GM19193 (cell line): ENCODE data around the gene GMDS.

Experiments used
- POLR2A ChIP-seq: IDR thresholded peaks from 4 replicates; pipeline ENCODE4 v1.6.1; 2011; ENCODE audit not compliant: insufficient read depth, insufficient read length; ENCODE audit errors: extremely low read depth

GMDS gene

DNA sequence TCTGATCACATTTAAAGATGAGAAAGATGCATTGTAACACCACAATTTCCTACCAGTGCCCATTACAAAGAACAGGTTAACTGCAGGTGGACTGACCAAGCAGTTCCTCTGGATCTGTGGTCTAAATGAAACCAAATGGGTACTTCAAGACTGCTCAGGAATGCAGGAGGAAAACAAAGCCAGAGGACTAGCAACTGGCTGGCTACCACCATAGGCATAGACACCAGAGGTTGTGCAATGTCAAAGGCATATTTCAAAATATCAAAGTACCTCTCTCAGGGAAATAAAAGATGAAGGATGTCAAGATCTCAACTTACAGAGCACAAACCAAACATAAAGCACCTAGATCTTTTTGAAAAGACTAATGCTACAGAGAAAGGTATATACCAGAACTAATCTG is 65.5 kb downstream of the GMDS start:
- TF ChIP-seq POLR2A, result no peak

DNA sequence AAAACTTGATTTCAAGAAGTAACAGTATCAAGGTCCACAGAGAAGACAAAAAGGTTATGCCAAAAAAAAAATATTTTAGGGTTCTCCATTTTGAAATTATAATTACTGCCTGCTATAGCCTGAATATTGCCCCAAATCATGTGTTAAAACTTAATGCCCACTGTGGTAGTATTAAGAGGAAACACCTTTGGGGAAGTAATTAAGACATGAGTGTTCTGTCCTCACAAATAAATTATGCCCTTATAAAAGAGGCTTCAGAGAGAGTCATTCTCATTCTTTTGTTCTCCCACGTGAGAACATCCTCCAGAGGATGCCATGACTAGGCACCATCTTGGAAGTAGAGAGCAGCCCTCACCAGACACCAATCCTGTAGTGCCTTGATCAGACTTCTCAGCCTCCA is 66.2 kb downstream of the GMDS start:
- TF ChIP-seq POLR2A, result no peak

DNA sequence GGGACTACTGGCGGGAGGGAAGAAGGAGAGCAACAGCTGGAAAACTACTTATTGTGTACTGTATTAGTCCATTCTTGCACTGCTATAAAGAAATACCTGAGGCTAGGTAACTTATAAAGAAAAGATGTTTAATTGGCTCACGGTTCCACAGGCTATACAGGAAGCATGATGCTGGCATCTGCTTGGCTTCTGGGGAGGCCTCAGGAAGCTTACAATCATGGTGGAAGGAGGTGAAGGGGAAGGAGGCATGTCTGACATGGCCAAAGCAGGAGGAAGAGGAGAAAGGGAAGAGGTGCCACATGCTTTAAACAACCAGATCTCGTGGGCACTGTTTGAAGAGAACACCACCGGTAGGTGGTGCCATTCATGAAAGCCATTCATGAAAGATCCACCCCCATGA is 67.3 kb downstream of the GMDS start:
- TF ChIP-seq POLR2A, result no peak

DNA sequence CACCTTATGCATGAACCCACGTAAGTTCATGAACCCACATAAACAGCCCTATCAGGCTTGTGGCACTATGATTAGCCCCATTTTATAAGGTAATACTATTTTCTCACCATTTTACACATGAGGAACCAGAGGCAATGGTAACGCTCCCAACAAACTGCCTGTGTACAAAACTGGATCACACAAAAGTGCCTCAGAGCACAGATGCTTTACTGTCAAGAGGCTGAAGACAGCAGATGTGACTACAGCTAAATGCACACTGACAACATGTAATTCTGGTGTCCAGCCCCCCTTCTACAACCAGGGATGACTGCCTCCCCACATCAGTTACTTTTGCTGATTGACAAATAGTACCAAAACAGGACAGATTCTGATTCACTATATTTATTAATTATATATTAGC is 69.6 kb downstream of the GMDS start:
- no peak for TF ChIP-seq POLR2A

GRCh38 chr6:2173203-2173961 is 72.0 kb downstream of the GMDS start:
- TF ChIP-seq POLR2A, result no peak

GRCh38 chr6:2171728-2172127 is 73.7 kb downstream of the GMDS start:
- TF ChIP-seq POLR2A, result no peak

DNA sequence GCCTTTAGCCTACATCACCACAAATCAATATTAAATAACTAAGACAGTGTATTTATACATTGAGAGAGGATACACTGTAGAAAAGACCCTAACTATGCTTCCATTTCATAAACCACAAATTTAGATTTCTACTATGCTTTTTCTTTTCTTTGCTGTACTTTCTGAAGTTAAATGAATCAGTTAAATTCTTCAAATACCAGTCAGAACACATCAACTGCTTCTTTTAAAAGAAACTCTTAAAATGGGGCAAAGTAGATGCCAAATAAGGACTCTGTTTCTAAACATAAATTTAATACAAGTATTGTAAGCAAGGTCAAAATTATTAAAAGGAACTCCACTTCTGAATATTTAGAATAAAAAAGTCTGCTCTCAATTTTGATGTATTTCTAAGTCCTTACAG is 76.9 kb downstream of the GMDS start:
- no peak for TF ChIP-seq POLR2A

DNA sequence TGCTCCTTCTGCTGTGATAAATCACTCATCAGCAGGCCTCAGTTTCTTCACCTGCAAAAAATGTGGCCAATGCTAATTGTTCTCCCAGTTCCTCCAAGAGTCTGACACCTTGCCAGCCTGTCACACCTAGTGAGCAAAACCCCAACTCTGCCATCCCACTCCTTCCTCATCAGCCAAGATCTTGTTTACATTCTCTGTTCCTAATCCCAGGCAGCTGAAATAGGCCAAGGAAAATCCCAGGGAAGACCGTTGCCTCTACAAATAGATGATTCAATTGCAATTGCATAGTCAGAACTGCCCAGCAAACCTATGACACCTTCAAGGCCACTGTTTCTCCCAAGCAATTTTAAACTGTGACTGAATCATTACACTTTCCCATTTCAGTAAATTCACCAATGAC is 78.7 kb downstream of the GMDS start:
- TF ChIP-seq POLR2A, result no peak

- no peak for TF ChIP-seq POLR2A
Observed at GRCh38 chr6:2165286-2165685, 80.1 kb downstream of the GMDS start.

DNA sequence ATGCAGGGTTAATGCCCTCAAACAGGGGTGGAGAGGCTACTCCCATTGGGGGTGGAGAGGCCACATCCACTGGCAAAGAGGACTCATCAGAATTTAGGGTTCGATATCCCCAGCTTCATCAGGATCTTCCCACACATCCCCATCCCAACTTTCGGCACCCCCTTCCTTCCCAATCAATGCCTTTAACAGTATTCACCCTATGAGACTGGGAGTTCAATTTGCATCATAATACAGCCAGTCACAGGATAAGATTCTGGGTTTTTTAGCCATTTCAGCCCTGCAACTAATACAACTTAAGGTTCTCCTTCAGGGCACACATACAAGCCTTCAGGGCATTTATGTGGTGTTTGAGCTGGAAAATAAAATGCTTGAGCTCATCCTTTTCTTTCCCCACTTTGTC is 80.9 kb downstream of the GMDS start:
- no peak for TF ChIP-seq POLR2A

DNA sequence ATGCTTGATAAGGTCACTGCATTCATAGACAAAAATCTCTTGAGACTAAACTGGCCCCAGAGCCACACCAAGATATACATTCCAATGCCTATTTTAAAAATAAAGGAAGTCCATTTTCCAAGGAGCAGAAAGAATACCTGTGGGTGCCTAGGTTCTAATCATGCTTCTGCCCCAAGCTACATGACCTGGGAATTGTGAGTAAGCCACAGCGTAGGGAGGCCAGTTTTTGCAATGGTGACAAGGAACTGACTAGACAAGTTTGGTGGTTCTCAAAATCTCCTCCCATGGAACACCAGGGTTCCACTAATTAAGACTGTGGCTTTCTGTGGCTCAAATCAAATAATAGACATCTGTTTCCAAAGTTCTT is 83.3 kb downstream of the GMDS start:
- TF ChIP-seq POLR2A, result no peak

GRCh38 chr6:2158596-2159271 is 86.7 kb downstream of the GMDS start:
- no peak for TF ChIP-seq POLR2A

DNA sequence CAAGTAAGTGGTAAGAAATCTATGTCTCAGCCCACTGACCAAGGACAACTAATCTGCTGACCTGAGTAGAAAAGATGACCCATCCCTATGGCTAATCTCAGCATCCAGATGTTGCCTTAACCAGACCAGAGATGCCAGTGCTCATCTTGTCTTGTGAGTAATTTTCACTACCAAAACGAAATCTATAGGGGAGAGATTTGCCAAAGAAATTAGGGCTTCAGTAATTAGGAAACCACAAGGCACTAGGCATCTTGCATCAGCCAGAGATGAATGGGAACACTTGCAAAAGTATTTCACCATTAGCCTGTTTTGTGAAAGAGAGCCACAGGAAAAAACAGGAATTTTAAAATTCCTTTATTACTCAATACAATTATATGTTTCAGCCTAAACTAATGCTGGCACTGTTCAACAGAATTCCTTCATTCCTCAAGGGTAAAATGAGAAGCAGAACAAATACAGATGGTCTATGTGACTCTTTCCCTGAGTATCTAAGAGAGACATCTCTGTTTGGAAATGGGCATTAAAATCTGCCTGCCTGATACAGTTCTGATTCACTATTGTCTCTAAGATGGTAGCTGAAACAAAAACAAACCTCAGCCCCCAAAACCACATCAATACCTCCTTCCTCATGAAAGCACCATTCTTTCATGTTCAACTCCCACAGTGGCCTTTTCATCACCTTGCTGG is 87.8 kb downstream of the GMDS start:
- no peak for TF ChIP-seq POLR2A

DNA sequence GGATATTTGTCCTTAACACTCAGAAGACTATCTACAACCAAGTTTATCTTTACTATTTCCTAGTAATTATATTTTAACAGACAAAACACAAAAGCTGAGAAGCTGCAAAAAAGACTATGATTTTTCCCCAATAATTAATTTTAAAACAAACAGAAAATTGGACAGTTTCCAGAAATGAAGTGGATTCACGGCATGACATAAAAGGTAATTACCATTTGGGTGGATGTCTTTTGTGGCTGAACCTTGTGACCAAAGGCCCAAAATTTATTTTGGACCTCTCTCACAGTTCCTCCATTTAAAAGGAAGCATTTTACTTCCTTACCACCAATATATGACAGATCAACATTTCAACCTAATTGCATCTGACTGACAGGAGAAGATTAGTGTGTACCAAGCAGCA is 90.2 kb downstream of the GMDS start:
- TF ChIP-seq POLR2A, result no peak

- no peak for TF ChIP-seq POLR2A
Observed at GRCh38 chr6:2149361-2150006, 95.9 kb downstream of the GMDS start.
